HG03139 (cell line): Measurements from ENCODE around the gene DPP4.
"Not testable (repeated sequence)": the region's sequence is repeated elsewhere in the genome, so short reads cannot be mapped to it uniquely, and the experiment has no call there.

Source experiments
- ATAC-seq: cut with Tn5 transposase; IDR thresholded peaks from one replicate; pipeline ENCODE4 v1.9.1; 2021; ENCODE audit not compliant: unreplicated experiment

DPP4 gene

GRCh38 chr2:161965994-161966393 lies 108.0 kb downstream of the DPP4 start:
- no peak for ATAC-seq

DNA sequence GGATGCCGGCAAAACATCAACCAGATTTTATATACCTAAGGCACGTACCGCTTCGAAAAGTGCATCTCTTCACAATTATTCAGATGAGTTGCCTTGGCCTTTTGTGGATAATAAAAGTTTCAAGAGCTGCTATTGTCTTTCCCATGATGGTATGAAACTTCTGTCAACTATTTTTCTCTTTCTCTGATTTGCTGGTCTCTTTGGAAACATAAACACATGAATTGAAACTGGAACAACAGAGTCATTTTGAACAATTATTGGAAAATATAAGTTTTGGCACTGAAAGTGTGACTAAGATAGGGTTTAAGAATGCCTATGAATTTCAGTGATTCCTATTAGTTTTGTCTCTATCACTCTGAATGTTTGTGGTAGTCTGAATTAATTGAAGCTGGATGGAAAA lies 109.9 kb downstream of the DPP4 start:
- no peak for ATAC-seq

DNA sequence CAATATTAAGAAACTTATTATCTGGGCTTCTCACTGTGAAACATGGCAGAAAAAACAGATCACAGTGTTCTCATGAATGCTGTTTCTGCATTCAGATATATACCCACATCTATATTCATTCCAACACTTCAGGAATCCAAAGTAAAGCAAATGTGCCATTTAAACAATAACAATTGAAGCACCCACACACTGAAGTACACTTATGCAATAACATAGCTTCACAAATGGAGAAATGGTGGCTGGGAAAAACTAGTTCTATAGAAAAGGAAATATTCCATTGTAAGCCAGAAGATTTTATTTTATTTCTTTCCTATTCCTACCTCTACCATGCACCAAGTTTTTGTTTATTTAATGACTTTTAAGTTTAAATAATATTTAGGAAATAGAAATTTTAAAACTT lies 111.9 kb downstream of the DPP4 start:
- no peak for ATAC-seq

- ATAC-seq: no peak
Observed at GRCh38 chr2:161961061-161961460, 113.0 kb downstream of the DPP4 start.

DNA sequence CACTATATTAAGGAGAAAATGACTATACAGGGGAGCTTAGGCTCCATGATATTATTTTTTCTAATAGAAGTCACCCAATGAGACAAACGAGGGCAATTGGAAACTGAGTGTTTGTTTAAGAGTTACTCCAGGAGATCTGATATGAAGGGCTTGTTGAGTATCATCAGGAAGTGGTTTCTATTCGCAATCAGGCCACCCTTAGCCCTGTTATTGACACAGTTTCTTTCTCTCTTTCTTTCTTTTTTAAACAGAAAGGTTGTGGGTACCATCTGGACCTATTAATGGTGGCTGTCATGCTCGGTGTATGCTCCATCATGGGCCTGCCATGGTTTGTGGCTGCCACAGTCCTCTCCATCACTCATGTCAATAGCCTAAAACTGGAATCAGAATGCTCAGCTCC lies 117.3 kb downstream of the DPP4 start:
- ATAC-seq: no peak

GRCh38 chr2:161955211-161955610 lies 118.8 kb downstream of the DPP4 start:
- ATAC-seq: no peak

- no peak for ATAC-seq
Observed at GRCh38 chr2:161954103-161954502, 119.9 kb downstream of the DPP4 start.

DNA sequence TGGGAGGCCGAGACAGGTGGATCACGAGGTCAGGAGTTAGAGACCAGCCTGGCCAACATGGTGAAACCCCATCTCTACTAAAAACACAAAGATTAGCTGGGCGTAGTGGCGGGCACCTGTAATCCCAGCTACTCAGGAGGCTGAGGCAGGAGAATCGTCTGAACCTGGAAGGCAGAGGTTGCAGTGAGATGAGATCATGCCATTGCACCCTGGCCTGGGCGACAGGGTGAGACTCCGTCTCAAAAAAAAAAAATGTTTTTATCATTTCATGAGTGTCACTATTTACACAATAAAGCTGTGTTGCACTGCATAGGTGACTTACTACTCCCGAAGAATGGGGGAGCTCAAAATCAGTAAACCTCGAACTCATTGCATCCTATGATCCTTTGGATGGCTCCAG lies 120.6 kb downstream of the DPP4 start:
- ATAC-seq: not testable (repeated sequence)

- ATAC-seq: no peak
Observed at GRCh38 chr2:161952783-161953191, 121.2 kb downstream of the DPP4 start.

GRCh38 chr2:161947836-161948235 lies 126.2 kb downstream of the DPP4 start:
- ATAC-seq: no peak

DNA sequence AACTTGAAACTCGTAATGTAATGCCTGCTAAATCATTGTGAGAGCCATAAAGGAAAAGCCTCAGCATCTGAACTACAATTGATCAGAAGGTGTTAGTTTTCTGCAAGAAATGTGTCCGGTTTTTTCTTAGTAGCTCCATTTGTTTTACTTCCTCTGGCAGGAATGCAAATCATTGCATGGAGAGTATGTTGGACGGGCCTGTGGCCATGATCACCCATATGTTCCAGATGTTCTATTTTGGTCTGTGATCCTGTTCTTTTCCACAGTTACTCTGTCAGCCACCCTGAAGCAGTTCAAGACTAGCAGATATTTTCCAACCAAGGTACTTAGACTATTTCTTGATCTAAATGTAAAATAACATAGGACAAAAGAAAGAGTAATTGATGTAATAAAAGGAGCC lies 126.6 kb downstream of the DPP4 start:
- ATAC-seq: no peak

- no peak for ATAC-seq
Observed at GRCh38 chr2:161946489-161947107, 127.4 kb downstream of the DPP4 start.

DNA sequence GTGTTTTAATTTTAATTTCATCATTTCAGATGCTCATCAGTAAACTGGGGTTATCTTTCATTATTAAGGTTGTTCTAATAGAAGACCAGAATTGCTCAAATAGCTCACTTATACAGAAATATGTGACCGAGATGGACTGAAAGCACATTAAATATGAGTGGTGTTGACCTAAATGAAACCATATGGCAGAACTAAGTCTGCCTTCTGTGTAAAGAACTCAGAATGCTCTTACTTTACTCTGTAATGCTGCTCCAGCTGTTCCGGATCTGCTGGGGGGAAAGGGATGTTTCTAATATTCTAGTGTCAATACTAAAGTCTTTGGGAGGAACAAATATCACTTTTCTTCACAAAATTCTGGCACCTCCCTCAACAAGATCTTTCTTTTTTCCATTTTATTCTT lies 131.0 kb downstream of the DPP4 start:
- ATAC-seq: no peak
